ENCODE results near the gene ZNF324.
A peak's percentile ranks its signal among the peaks of the same experiment; 100 is the strongest.
"Not testable (repeated sequence)": the region's sequence is repeated elsewhere in the genome, so short reads cannot be mapped to it uniquely, and the experiment has no call there.

The ZNF324 gene

DNA sequence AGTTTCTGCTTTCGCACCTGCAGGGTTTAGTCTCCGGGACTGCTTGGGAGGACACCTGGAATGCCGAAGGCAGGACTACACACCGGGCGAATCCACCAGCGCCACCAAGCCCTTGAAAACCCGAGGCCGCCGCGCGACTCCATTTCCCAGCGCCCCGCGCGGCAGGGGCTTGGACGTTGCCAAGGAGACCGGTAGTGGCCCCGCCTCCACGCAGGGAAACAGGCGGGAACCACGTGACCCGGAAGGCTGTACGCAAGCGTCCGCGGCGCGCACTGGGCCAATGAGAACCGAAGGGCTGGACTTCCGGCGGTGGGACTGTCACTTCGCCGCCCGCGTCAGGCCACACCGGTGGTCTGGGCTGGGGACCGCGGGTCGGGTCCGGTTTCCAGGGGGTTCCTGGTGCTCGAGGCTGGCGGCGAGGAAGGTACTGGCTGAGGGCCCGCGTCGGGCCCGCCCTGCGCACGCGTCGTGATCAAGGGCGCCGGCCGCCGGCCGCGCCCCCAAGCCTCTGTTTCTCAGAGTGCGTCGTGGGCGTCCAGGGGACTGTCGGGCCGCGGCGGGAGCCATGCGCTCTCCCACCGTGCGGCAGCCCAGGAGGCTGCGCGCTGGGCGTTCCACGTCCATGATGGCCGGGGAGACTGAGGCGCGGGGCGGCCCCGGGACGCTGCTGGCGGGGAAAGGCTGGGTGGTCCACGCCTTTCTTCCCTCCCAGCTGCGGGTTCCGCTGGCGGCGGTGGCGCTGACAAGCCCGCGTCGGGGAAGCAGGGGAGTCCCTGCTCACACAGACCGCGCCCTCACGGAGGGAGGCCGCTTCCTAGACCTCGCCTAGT, at the start of gene ZNF324:
TSS of gene ZNF324 (plus strand) at position 321 of the 830 bp plus-strand sequence. CDS start 2,106 bp downstream, outside the sequence.
- DNase-seq = peak; percentile 99

DNA sequence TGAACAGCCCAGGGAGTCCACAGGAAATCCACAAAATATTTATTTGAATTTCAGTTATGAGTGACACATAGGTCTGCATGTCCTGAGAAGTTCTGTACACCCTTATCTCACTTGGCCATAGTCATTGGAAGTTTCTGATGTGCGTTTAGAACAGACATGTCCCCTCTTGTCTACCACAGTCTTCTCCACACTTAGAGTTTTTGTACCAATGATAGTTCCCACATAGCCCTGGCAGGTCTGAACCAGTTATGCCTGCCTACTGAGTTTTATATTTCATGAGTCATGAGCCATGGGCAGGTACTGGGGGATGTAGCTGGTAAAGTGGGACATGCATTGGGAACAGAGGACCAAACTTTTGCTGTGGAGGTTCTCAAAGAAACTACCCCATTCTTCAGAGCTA, 38.3 kb upstream of the ZNF324 start:
- DNase-seq = no peak

DNA sequence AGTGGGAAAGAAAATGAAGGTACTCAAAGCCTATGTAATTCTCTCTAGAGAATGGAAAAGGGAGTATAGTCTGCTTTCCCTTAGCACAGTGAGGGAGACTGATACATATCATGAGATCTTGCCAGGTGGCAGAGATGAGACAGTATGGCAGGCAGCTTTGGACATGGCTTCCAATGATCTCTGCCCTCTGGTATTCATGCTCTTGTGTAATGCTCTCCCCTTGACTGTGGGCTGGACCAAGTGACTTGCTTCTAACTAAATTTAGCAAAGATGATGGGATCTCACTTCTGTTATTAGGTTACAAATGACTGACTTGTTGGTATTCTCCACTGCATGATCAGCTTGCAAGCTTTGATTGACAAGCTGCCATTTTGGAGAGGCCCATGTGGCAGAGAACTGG, 37.1 kb upstream of the ZNF324 start:
- no peak for DNase-seq

DNA sequence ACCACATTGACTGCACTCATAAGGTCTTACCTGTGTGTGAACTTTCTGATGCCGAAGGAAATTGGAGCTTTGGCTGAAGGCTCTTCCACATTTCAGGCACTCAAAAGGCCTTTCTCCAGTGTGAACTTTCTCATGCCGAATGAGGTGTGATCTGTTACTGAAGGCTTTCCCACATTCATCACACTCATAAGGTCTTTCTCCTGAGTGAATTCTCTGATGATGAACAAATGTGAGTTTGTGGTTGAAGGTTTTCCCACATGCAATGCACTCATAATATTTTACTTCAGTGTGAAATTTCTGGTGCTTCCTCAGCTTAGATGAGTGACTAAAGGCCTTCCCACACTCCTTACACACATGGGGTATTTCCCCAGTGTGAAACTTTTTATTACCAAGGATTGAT, 32.7 kb upstream of the ZNF324 start:
- DNase-seq = no peak

DNA sequence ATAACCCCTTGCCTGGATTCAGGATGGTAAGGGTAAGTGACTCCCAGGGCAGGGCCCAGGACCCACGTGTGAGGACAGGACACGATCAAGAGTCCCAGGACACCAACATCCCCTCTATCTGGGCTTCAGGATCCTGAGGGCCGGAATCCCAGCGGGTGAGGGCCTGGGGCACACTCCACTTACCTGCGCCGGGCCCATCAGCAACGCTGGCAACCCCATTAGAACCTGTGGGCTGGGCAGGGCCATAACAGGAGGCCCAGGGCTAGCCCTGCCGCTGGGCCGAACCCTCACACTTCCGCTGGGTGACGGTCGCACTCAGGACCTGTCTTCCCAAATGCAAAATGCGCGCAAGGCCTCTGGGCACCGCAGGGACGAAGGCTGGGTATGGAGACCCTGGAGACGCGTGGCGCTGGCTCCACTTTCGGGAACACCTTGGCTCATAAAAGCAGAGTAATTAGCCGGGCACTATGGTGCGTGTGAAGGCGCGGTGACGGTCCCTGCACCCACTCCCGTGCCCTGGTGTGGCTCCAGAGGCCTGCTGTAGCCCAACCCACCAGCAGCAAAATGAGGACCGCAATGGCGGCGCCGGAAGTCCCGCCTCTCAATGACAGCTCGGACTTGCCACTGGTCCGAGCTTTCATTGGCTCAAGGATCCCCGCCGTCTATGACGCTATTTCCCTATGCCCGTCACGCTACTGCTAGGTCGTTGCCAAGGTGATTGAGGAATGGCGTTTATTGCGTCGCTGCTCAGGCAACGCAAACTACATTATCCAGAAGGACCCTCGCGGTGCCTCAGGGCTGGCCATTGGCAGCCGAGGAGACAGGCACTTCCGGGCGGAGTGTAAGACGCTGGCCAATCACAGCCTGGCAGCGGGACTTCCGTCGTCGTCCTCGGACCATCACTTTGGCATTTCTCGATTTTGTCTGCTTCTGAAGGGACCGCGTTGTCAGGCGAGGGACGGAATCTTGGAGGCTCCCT, 27.0 kb upstream of the ZNF324 start, which contains the start of gene ZNF132:
TSS of gene ZNF132 (minus strand) at position 578 of the 979 bp plus-strand sequence. CDS start at position 246, 332 bp downstream.
- peak; percentile 100 for DNase-seq

DNA sequence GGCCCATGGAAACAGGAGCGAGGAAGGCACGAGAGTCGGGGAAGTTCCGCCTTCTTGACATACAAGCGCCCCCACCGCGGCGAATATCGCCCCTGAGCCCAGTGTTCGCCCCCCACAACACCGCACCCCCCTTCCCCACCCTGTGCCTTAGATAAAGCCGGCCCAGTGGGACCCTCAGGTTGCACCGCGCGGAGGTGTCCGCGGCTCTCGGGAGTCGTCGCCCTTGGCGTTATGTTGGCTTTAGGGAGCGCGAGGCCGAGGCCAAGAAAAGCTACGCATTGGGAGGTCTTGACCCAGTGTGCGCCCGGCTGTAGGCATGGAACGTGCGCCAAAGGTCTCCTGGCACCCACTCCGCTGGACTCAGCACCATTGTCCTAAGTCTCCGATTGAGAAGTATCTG, 26.3 kb upstream of the ZNF324 start:
- no peak for DNase-seq

DNA sequence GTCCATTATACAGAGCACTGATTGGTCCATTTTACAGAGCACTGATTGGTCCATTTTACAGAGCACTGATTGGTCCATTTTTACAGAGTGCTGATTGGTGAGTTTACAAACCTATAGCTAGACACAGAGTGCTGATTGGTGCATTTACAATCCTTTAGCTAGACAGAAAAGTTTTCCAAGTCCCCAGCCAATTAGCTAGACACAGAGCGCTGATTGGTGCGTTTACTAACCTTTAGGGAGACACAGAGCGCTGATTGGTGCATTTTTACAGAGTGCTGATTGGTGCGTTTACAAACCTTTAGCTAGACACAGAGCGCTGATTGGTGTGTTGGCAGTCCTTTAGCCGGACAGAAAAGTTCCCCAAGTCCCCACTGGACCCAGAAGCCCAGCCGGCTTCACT, 23.9 kb upstream of the ZNF324 start:
- not testable (repeated sequence) for DNase-seq

DNA sequence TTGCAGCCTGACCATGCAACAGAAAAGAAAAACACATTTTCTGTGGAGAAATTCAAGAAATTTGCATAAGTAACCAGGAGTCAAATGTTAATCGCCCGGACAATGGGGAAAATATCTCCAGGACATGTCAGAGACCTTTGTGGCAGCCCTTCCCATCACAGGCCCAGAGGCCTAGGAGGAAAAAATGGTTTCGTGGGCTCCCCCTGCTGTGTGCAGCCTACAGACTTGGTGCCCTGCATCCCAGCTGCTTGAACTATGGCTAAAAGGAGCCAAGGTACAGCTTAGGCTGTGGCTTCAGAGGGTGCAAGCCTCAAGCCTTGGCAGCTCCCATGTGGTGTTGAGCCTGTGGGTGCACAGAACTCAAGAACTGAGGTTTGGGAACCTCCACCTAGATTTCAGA, 18.0 kb upstream of the ZNF324 start:
- not testable (repeated sequence) for DNase-seq

DNA sequence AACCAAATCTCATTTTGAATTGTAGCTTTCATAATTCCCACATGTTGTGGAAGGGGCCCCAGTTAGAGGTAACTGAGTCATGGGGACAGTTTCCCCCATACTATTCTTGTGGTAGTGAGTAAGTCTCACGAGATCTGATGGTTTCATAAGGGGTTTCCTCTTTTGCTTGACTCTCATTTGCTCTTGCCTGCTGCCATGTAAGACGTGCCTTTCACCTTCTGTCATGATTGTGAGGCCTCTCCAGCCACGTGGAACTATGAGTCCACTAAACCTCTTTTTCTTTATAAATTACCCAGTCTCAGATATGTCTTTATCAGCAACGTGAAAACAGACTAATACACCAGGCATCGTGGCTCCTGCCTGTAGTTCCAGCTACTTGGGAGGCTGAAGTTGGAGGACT, 16.9 kb upstream of the ZNF324 start:
- DNase-seq = not testable (repeated sequence)

DNA sequence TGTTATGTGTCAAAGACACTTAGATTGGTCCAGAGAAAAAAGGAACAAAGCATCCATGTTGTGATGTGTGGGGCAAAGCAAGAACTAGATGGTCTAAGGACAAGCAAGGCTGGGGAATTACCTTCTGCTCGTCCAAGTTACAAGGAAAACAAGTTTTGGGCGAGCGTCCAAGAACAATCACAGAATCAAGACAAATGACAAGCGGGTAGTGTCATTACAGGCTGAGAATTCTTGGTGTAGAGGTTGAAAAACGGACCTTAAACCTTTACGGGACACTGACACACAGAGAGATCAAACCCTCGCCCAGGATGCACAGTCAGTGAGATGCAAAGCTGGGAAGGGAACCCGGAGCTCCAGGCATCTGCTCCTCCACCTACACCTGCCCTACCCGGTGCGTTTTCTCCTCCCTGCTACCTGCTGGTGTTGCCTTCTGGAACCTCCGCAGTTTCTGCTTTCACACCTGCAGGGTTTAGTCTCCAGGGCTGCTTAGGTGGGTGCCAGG, 16.0 kb upstream of the ZNF324 start:
- DNase-seq = no peak

DNA sequence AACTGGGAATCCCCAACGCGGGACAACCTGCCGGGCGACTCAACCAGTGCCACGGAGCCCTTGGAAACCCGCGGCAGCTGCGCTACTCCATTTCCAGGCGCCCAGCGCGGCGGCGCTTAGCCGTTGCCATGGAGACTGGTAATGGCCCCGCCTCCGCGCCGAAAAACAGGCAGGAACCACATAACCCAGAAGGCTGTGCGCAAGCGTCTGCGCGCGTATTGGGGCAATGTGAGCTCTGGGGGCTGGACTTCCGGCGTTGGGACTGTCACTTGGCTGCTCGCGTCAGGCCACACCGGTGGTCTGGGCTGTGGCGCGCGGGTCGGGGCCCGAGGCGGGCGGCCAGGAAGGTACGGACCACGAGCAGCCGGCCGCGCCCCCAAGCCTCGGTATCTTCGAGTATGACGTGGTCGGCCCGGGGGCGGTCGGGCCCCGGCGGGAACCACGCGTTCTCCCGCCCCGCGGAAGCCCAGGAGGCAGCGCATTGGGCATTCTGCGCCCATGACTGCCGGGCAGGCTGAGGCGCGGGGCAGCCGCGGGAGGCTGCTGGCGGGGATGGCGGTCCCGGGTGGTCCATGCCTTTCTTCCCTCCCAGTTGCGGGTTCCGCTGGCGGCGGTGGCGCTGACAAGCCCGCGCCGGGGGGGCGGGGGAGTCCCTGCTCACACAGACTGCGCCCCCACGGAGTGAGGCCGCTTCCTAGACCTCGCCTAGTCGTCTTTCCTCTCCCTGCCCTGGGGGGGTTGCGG, 15.3 kb upstream of the ZNF324 start, which contains the start of gene ZNF324B:
TSS of gene ZNF324B (plus strand) at position 265 of the 744 bp plus-strand sequence. CDS start 2,080 bp downstream, outside the sequence.
- peak; percentile 99 for DNase-seq

DNA sequence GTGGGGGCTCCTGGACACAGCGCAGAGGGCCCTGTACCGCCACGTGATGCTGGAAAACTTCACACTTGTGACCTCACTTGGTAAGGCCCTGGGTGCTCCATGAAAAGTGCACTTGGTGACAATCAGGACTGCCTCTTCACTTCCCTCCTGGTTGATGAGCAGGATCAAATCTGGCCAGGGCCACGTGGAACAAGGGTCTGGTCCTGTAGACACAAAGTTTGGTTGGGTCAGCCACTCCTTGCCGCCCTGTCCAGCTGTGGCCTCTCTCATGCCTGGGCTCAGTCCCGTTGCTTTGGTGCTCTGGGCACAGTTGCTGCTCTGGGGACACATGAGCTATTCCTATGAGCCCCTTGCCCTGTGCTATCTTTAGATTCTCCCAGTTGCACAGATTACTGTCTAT, 13.1 kb upstream of the ZNF324 start:
- DNase-seq = no peak

DNA sequence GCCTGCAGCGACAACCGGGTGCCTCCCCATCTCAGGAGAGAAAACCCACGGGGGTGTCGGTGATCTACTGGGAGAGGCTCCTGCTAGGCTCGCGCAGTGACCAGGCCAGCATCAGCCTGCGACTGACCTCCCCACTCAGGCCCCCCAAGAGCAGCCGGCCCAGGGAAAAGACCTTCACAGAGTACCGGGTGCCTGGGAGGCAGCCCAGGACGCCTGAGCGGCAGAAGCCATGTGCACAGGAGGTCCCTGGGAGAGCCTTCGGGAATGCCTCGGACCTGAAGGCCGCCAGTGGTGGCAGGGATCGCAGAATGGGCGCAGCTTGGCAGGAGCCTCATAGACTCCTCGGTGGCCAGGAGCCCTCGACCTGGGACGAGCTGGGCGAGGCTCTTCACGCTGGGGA, 11.6 kb upstream of the ZNF324 start:
- no peak for DNase-seq

DNA sequence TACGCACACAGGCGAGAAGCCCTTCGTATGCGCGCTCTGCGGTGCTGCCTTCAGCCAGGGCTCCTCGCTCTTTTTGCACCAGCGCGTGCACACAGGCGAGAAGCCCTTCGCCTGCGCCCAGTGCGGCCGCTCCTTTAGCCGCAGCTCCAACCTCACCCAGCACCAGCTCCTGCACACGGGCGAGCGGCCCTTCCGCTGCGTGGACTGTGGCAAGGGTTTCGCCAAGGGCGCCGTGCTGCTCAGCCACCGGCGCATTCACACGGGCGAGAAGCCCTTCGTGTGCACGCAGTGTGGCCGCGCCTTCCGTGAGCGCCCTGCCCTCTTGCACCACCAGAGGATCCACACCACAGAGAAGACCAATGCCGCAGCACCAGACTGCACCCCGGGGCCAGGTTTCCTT, 10.8 kb upstream of the ZNF324 start:
- no peak for DNase-seq

DNA sequence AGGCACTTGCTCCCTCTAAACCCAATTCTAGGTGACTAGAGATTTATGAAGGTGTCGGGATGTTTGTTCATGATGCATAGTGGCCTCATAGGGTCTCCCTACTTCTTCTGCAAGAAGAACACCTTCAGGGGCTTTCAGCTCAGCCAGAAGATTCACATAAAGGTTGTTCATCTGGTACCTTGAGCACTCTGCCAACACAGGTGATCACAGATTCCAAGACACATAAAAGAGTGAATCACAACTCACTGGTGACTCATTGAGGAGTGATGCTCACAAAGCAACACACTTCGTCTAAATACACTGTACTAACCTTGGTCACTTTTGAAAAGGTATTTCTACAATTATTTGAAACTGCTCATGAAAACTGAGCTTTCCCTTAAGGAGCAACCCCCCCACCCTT, 6.8 kb upstream of the ZNF324 start:
- DNase-seq = no peak

DNA sequence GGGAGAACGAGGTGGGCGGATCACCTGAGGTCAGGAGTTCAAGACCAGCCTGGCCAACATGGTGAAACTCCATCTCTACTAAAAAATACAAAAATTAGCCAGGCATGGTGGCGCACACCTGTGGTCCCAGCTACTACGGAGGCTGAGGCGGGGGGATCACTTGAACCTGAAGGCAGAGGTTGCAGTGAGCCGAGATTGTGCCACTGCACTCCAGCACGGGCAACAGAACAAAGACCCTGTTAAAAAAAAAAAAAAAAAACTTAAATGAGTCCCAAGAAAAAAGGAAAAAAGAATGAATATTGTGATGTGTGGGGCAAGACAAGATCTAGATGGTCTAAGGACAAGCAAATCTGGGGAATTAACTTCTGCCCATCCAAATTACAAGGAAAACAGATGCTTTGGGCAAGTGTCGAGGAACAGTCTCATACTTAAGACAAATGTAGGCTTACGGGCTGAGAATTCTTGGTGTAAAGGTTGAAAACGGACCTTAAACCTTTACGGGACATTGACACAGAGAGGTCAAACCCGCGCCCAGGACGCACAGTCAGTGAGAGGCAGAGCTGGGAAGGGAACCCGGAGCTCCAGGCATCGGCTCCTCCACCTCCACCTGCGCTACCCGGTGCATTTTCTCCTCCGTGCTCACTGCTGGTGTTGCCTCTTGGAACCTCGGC, 656 bp upstream of the ZNF324 start:
- peak; percentile 19 for DNase-seq

DNA sequence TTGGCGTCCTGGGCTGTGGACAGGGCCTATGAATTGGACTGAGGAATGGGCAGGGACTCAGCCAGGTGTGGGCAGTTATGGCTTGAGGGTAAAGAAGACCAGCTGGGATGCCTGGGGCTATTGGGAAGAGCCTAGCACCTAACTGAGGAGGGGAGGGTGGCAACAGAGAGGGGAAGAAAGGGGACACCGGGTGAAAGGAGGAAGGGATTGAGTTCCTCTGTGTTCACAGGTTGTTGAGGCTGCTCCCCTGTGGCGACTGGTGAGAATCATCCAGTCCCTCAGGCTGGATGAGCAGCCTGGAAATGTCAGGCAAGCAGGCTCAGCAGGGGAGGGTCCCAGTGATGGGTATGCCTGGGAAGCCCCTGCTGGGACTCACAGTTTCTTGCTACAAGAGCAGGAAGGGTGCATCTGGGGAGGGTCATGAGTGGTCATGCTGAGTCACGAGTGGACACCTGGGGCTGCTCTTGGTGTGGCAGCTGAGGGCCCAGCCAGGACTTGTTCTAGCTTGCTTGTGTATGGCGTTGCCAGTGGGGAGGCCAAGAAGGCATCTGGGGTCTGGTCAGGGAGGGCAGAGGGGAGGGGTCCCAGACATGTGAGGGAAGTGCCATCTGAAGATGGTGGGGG, 1.4 kb downstream of the ZNF324 start:
- DNase-seq = peak; percentile 26

DNA sequence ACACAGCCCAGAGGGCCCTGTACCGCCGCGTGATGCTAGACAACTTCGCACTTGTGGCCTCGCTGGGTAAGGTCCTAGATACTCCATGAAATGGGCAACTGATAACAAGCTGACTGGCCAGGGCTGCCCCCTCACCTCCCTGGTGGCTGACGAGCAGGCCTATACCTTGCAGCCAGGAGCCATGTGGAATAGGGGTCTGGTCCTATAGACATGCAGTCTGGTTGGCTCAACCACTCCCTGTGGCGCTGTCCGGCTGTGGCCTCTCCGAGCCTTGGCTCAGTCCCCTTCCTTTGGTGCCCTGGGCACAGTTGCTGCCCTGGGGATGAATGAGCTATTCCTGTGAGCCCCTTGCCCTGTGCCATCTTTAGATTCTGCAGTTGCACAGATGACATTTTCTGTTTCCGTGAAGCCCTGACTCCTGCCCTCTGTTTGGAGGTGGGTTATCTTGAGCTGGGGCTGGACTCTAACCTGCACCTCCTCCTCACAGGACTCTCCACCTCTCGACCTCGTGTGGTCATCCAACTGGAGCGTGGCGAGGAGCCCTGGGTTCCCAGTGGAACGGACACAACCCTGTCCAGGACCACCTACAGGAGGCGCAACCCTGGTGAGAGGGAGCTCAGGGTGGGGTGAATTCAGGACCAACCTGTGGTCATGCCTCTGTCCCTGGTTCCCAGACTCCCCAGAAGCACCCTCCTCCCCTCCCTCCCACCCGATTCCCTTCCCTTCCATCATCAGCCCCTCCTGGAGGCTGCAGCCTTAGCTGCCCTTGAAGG, 2.5 kb downstream of the ZNF324 start:
- DNase-seq = no peak

DNA sequence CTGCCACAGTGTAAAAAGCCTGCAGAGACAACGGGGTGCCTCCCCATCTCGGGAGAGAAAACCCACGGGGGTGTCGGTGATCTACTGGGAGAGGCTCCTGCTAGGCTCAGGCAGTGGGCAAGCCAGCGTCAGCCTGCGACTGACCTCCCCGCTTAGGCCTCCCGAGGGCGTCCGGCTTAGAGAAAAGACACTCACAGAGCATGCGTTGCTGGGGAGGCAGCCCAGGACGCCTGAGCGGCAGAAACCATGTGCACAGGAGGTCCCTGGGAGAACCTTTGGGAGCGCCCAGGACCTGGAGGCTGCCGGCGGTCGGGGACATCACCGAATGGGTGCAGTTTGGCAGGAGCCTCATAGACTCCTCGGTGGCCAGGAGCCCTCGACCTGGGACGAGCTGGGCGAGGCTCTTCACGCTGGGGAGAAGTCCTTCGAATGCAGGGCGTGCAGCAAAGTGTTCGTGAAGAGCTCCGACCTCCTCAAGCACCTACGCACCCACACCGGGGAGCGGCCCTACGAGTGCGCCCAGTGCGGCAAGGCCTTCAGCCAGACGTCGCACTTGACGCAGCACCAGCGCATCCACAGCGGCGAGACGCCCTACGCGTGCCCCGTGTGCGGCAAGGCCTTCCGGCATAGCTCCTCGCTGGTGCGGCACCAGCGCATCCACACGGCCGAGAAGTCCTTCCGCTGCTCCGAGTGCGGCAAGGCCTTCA, 4.1 kb downstream of the ZNF324 start:
- not testable (repeated sequence) for DNase-seq

DNA sequence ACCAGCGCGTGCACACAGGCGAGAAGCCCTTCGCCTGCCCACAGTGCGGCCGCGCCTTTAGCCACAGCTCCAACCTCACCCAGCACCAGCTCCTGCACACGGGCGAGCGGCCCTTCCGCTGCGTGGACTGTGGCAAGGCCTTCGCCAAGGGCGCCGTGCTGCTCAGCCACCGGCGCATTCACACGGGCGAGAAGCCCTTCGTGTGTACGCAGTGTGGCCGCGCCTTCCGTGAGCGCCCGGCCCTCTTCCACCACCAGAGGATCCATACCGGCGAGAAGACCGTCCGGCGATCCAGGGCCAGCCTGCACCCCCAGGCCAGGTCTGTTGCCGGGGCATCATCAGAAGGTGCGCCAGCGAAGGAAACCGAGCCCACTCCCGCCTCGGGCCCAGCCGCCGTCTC, 4.9 kb downstream of the ZNF324 start:
- DNase-seq = no peak
